HTERT RPE-1 (cell line): ENCODE results near the gene PSMA2.

Experiments used
- in situ Hi-C: fragments of 300-500 bp; cut with MboI; formaldehyde crosslinking; loops from 4 replicates; pipeline ENCODE4 v1.14.3; 2020; ENCODE audit warnings: low sequenced_read_pairs

The PSMA2 gene

GRCh38 chr7:42931834-42932651 is at the start of gene PSMA2, which contains the start of gene MRPL32:
TSS of gene PSMA2 (minus strand) at chr7:42932174. CDS start at chr7:42932158, 16 bp downstream.
TSS of gene MRPL32 (plus strand) at chr7:42932376. CDS start at chr7:42932387, 11 bp downstream.
- in situ Hi-C loops, result no loop called here

GRCh38 chr7:42981601-42982000 is 49.6 kb upstream of the PSMA2 start:
- in situ Hi-C loops, result no loop called here

GRCh38 chr7:42980514-42980913 is 48.5 kb upstream of the PSMA2 start:
- in situ Hi-C loops, result no loop called here

- in situ Hi-C loops, result no loop called here
Observed at GRCh38 chr7:42980084-42980483, 48.1 kb upstream of the PSMA2 start.

GRCh38 chr7:42978496-42978895 is 46.5 kb upstream of the PSMA2 start:
- in situ Hi-C loops, result no loop called here

GRCh38 chr7:42976371-42976770 is 44.4 kb upstream of the PSMA2 start:
- in situ Hi-C loops, result no loop called here

GRCh38 chr7:42972699-42973500 is 40.9 kb upstream of the PSMA2 start:
- in situ Hi-C loops, result no loop called here

- in situ Hi-C loops, result no loop called here
Observed at GRCh38 chr7:42967391-42967790, 35.4 kb upstream of the PSMA2 start.

GRCh38 chr7:42964849-42965805 is 33.2 kb upstream of the PSMA2 start:
- in situ Hi-C loops, result no loop called here

- in situ Hi-C loops, result no loop called here
Observed at GRCh38 chr7:42964293-42964692, 32.3 kb upstream of the PSMA2 start.

- in situ Hi-C loops, result no loop called here
Observed at GRCh38 chr7:42961170-42961569, 29.2 kb upstream of the PSMA2 start.

- in situ Hi-C loops, result no loop called here
Observed at GRCh38 chr7:42960762-42961161, 28.8 kb upstream of the PSMA2 start.

- in situ Hi-C loops, result no loop called here
Observed at GRCh38 chr7:42959549-42959948, 27.6 kb upstream of the PSMA2 start.

- in situ Hi-C loops, result no loop called here
Observed at GRCh38 chr7:42956062-42956461, 24.1 kb upstream of the PSMA2 start.

- in situ Hi-C loops, result no loop called here
Observed at GRCh38 chr7:42953994-42954393, 22.0 kb upstream of the PSMA2 start.

GRCh38 chr7:42952328-42952727 is 20.4 kb upstream of the PSMA2 start:
- in situ Hi-C loops, result no loop called here

- in situ Hi-C loops, result no loop called here
Observed at GRCh38 chr7:42950417-42950816, 18.4 kb upstream of the PSMA2 start.

- in situ Hi-C loops, result no loop called here
Observed at GRCh38 chr7:42947521-42947920, 15.5 kb upstream of the PSMA2 start.

GRCh38 chr7:42946627-42946950 is 14.6 kb upstream of the PSMA2 start:
- in situ Hi-C loops, result no loop called here

- in situ Hi-C loops, result no loop called here
Observed at GRCh38 chr7:42945821-42946626, 14.1 kb upstream of the PSMA2 start.
